A549 (cell line): Measurements from ENCODE around the gene DIP2C.

Experiments used
- MAFK ChIP-seq: fragments of 450-650 bp; IDR thresholded peaks from 2 replicates; pipeline ENCODE4 v1.6.1; 2014; ENCODE audit not compliant: partially characterized antibody
- POLR2A ChIP-seq: IDR thresholded peaks from 2 replicates; pipeline ENCODE4 v1.6.1; 2012; ENCODE audit warnings: mild to moderate bottlenecking, low read length

DNA sequence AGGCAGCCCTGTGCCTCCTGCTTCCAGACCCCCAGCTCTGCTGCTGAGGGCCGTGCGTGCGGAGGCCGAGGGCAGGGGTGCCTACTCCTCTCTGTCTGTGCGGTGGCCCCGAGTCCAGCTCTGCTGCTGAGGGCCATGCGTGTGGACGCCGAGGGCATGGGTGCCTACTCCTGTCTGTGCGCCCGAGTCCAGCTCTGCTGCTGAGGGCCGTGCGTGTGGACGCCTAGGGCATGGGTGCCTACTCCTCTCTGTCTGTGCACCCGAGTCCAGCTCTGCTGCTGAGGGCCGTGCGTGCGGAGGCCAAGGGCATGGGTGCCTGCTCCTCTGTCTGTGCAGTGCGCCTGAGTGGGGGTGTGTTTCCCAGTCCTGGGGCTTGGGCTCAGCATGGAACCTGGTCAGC, 411.5 kb downstream of the DIP2C start:
- no peak; the same call in 1 of the 2 replicates for TF ChIP-seq POLR2A
- no peak for TF ChIP-seq MAFK
